HepG2 (cell line): ENCODE data around the gene BORCS5. TPM values are rescaled to one million over a fixed set of nuclear protein-coding genes. Genes with fewer than 3 reads are reported as not detected.

Source experiments
- ATAC-seq: fragments of 200-7000 bp; cut with Tn5 transposase; 3 replicates; pipeline ENCODE4 v1.9.1; 2020; ENCODE audit warnings: mild to moderate bottlenecking, moderate library complexity
- BruUV-seq: library from RNA; stranded (reverse); fragments of 400-500 nt; replicated peaks from 2 replicates; lab custom pipeline; 2021; lab: Mats Ljungman, UMichigan
- CTCF ChIA-PET: fragments of 300-600 bp; formaldehyde crosslinking; extraction: SDS; loops from one replicate; lab custom pipeline; 2021; ENCODE audit warnings: low total read pairs, inconsistent platforms, low intra/inter-chr PET ratio; lab: Yijun Ruan, JAX
- POLR2A ChIA-PET: fragments of 350-600 bp; sonication (Branson Sonifier 250); formaldehyde crosslinking; loops from one replicate; lab custom pipeline; 2020; ENCODE audit warnings: antibody characterized with exemption, inconsistent platforms; lab: Yijun Ruan, JAX
- DNase-seq: peaks from one replicate; pipeline ENCODE4 v3.0.0-alpha.2; 2015; ENCODE audit warnings: low spot score
- FAIRE-seq: peaks from 3 replicates; lab custom pipeline; 2011; peaks lifted over from hg19 to GRCh38; lab: Jason Lieb, UNC
- H2AFZ ChIP-seq: one replicate; pipeline ENCODE4 v1.6.1; 2011; ENCODE audit warnings: low read length, inconsistent platforms
- H3K27ac ChIP-seq: fragments of 300-600 bp; 3 replicates; pipeline ENCODE4 v1.8.0; 2011; ENCODE audit warnings: mixed run types, mild to moderate bottlenecking, mixed read lengths, low read length, inconsistent platforms; ENCODE audit not compliant: insufficient read depth; ENCODE audit errors: extremely low read length
- H3K27me3 ChIP-seq, 2 experiments: fragments of 200-600 bp in 1 of 2; 2 replicates in 1 of 2; 3 replicates in 1 of 2; pipeline versions ENCODE4 v1.6.0 to v1.8.0; 2011; ENCODE audit warnings: low read length in 2 of 2, mild to moderate bottlenecking in 2 of 2, moderate library complexity in 2 of 2, inconsistent platforms in 1 of 2; ENCODE audit not compliant: insufficient read depth in 2 of 2, control insufficient read depth in 1 of 2
- H3K36me3 ChIP-seq, 2 experiments: fragments of 200-600 bp in 1 of 2; replicated peaks in 1 of 2; 2 replicates in 1 of 2; 3 replicates in 1 of 2; pipeline versions ENCODE4 v1.5.1 to v1.8.0; 2011; ENCODE audit warnings: low read length in 2 of 2, inconsistent platforms in 1 of 2; ENCODE audit not compliant: insufficient read depth in 2 of 2, control insufficient read depth in 1 of 2
- H3K4me1 ChIP-seq: 2 replicates; pipeline ENCODE4 v1.5.1; 2012; ENCODE audit warnings: low read length, inconsistent platforms; ENCODE audit not compliant: insufficient read depth
- H3K4me2 ChIP-seq: 2 replicates; pipeline ENCODE4 v1.6.0; 2011; ENCODE audit warnings: low read depth, low read length, inconsistent platforms
- H3K4me3 ChIP-seq, 3 experiments: fragments of 200-600 bp in 1 of 3; sonication (generic), shearing (Covaris generic) in 1 of 3; replicated peaks in 1 of 3; 2 replicates each; pipeline ENCODE4 v1.5.1; 2011 to 2016; ENCODE audit warnings: low read length in 3 of 3, inconsistent platforms in 2 of 3, low read depth in 2 of 3, mild to moderate bottlenecking in 2 of 3, control low read depth in 1 of 3, mixed read lengths in 1 of 3; ENCODE audit not compliant: insufficient read depth in 1 of 3
- H3K79me2 ChIP-seq: one replicate; pipeline ENCODE4 v1.6.1; 2011; ENCODE audit warnings: low read length, inconsistent platforms; ENCODE audit not compliant: insufficient read depth
- H3K9ac ChIP-seq: 2 replicates; pipeline ENCODE4 v1.6.0; 2011; ENCODE audit warnings: mild to moderate bottlenecking, low read depth, low read length, inconsistent platforms; ENCODE audit not compliant: insufficient read depth
- H3K9me3 ChIP-seq: 2 replicates; pipeline ENCODE4 v1.5.1; 2012; ENCODE audit warnings: mild to moderate bottlenecking, low read length
- H4K20me1 ChIP-seq: 2 replicates; pipeline ENCODE4 v1.6.0; 2011; ENCODE audit warnings: inconsistent platforms, mild to moderate bottlenecking, low read length, moderate library complexity; ENCODE audit not compliant: insufficient read depth
- ELK4 ChIP-seq: sonication (generic); formaldehyde crosslinking; IDR thresholded peaks from 2 replicates; pipeline ENCODE4 v1.9.0; 2021; ENCODE audit warnings: missing genetic modification reagents, borderline replicate concordance
- PRDM10 ChIP-seq: sonication (generic); formaldehyde crosslinking; IDR thresholded peaks from 2 replicates; pipeline ENCODE4 v1.4.0; 2020; ENCODE audit warnings: low read depth, missing genetic modification reagents
- WGBS: methylation state at CpG from one replicate; pipeline ENCODE4 v1.1.6; 2017; ENCODE audit warnings: low lambda C conversion rate; 5-methylcytosine and 5-hydroxymethylcytosine counted together
- in situ Hi-C: cut with HindIII; loops from 2 replicates; pipeline ENCODE4 v1.10.0; 2017; ENCODE audit warnings: low pct_unique_long_range_greater_than_20kb; ENCODE audit not compliant: extremely low pct_ligation_motif_present
- intact Hi-C: fragments of 100-400 bp; cut with micrococcal nuclease; formaldehyde crosslinking; loops from one replicate; pipeline ENCODE4 v1.10.0; 2022; ENCODE audit not compliant: unreplicated experiment
- polyA plus RNA-seq, 8 experiments: library from polyadenylated mRNA; depleted of rRNA in 3 of 8; stranded (reverse) in 7 of 8; unstranded in 1 of 8; fragments of >200 nt; fragmentation: Illumina TruSeq in 4 of 8; extraction: Trizol in 4 of 8; gene quantifications; 2 replicates each; pipeline versions ENCODE4 v1.2.1 to v1.2.3, GENCODE V29; 2011 to 2016; ENCODE audit warnings: low read depth in 4 of 8, missing spikeins in 1 of 8, mixed read lengths in 1 of 8; ENCODE audit not compliant: insufficient read depth in 1 of 8
- total RNA-seq, 5 experiments: library from RNA; depleted of rRNA; stranded (reverse); fragments of >200 nt; fragmentation: Illumina TruSeq; extraction: Trizol; gene quantifications; 2 replicates each; pipeline ENCODE4 v1.2.3, GENCODE V29; 2016; ENCODE audit warnings: low read depth in 1 of 5

BORCS5 gene
- total and polyA plus RNA-seq, 2 of the 13 experiments (the other 11 are each of a cell fraction or from before 2014, with no cell fraction given): 3.9 to 4.7 TPM

- Histone ChIP-seq H3K4me1 (peaks cover 58% of the 10 kb centered on the region), H3K79me2 (no peaks in the 10 kb centered on the region), H4K20me1 (no peaks in the 10 kb centered on the region), H3K36me3 (peaks cover 0 to 2% of the 10 kb centered on the region in 2 experiments; a peak in 2 of 5 replicates), H3K4me2 (no peak overlapping the region), H3K27ac (no peak overlapping the region), H3K9me3 (no peaks in the 10 kb centered on the region), H2AFZ (no peak overlapping the region), H3K9ac (no peak overlapping the region), H3K27me3 (no peaks in the 10 kb centered on the region), H3K4me3 (no peak overlapping the region)
- WGBS: 96% methylated on average over 4 of the region's 4 CpGs
- intact Hi-C loops: loop anchor here (2.0 kb wide), 1 partner anchor 30 kb away; no protein-coding TSS in a partner anchor
- in situ Hi-C loops: no loop called here
- BruUV-seq: no TSS peak
- ChIA-PET CTCF (no interaction called here), POLR2A (no interaction called here)
- ATAC-seq (no peak), FAIRE-seq (no peak), DNase-seq (no peak)
- 0 out of 2 replicates have a peak, but pooled peaks have one; percentile 34 for TF ChIP-seq PRDM10 (CRISPR knock-in tag)
- no peak for TF ChIP-seq ELK4 (CRISPR knock-in tag)
Measured at GRCh38 chr12:12433203-12433731, 76.4 kb downstream of the BORCS5 start.
